ENCODE measurements around the gene MINPP1. TPM values are rescaled to one million over a fixed set of nuclear protein-coding genes. Genes with fewer than 3 reads are reported as not detected.
A peak's percentile ranks its signal among the peaks of the same experiment; 100 is the strongest.

MINPP1 gene
- total RNA-seq, 3 donors from 2014 or later = 12.0 to 28.3 (median 20.8) TPM

GRCh38 chr10:87506956-87507355, 2.3 kb downstream of the MINPP1 start:
- Histone ChIP-seq H3K4me3 (no peak overlapping the region), H3K36me3 (ENCODE audit: low read depth) (no peaks in the 10 kb centered on the region), H3K9me3 (no peaks in the 10 kb centered on the region), H3K4me1 (ENCODE audit: low read depth) (peaks cover 13% of the 10 kb centered on the region)
- ATAC-seq (no peak), DNase-seq (no peak)
- no peak for TF ChIP-seq CTCF (IDR thresholded peaks at IDR 0.05)
- intact Hi-C loops (cut with DNase I, micrococcal nuclease) = no loop called here

- Histone ChIP-seq H3K9me3 (no peaks in the 10 kb centered on the region), H3K36me3 (ENCODE audit: low read depth) (no peaks in the 10 kb centered on the region), H3K4me3 (no peak overlapping the region), H3K4me1 (ENCODE audit: low read depth) (peaks cover 13% of the 10 kb centered on the region)
- TF ChIP-seq CTCF (IDR thresholded peaks at IDR 0.05) = no peak
- ATAC-seq (no peak), DNase-seq (no peak)
- intact Hi-C loops (cut with DNase I, micrococcal nuclease) = no loop called here
Observed at GRCh38 chr10:87507879-87508483, 3.3 kb downstream of the MINPP1 start.

GRCh38 chr10:87508837-87509236, 4.1 kb downstream of the MINPP1 start:
- Histone ChIP-seq H3K4me1 (ENCODE audit: low read depth) (peaks cover 13% of the 10 kb centered on the region), H3K36me3 (ENCODE audit: low read depth) (no peaks in the 10 kb centered on the region), H3K4me3 (no peak overlapping the region), H3K9me3 (no peaks in the 10 kb centered on the region)
- ATAC-seq = no peak
- no peak for DNase-seq
- intact Hi-C loops (cut with DNase I, micrococcal nuclease) = no loop called here
- TF ChIP-seq CTCF (IDR thresholded peaks at IDR 0.05) = no peak

- H3K4me3 ChIP-seq = no peak overlapping the region
- DNase-seq (no peak), ATAC-seq (no peak)
- intact Hi-C loops (cut with DNase I, micrococcal nuclease) = no loop called here
- H3K9me3 ChIP-seq = no peaks in the 10 kb centered on the region
- peaks cover 4% of the 10 kb centered on the region for H3K36me3 ChIP-seq (ENCODE audit: low read depth)
- H3K4me1 ChIP-seq (ENCODE audit: low read depth) = peaks cover 10% of the 10 kb centered on the region
- TF ChIP-seq CTCF (IDR thresholded peaks at IDR 0.05) = no peak
Observed at GRCh38 chr10:87510025-87510424, 5.3 kb downstream of the MINPP1 start.

GRCh38 chr10:87511526-87511925, 6.8 kb downstream of the MINPP1 start:
- DNase-seq = no peak
- H3K9me3 ChIP-seq = no peaks in the 10 kb centered on the region
- peaks cover 1% of the 10 kb centered on the region for H3K4me1 ChIP-seq (ENCODE audit: low read depth)
- no peak overlapping the region for H3K4me3 ChIP-seq
- intact Hi-C loops (cut with DNase I, micrococcal nuclease) = no loop called here
- no peak for TF ChIP-seq CTCF (IDR thresholded peaks at IDR 0.05)
- H3K36me3 ChIP-seq (ENCODE audit: low read depth) = peaks cover 4% of the 10 kb centered on the region
- no peak for ATAC-seq

GRCh38 chr10:87518937-87519336, 14.2 kb downstream of the MINPP1 start:
- Histone ChIP-seq H3K9me3 (no peaks in the 10 kb centered on the region), H3K4me3 (no peak overlapping the region), H3K36me3 (ENCODE audit: low read depth) (peaks cover 4% of the 10 kb centered on the region), H3K4me1 (ENCODE audit: low read depth) (no peaks in the 10 kb centered on the region)
- peak; percentile 55 for ATAC-seq
- no peak for DNase-seq
- no peak for TF ChIP-seq CTCF (IDR thresholded peaks at IDR 0.05)
- intact Hi-C loops (cut with DNase I, micrococcal nuclease) = no loop called here
